ENCODE data around the gene KLRC3.
"Not testable (repeated sequence)": the region's sequence is repeated elsewhere in the genome, so short reads cannot be mapped to it uniquely, and the experiment has no call there.

The KLRC3 gene

GRCh38 chr12:10368206-10369171 is 51.9 kb downstream of the KLRC3 start:
- DNase-seq = no peak

- DNase-seq = not testable (repeated sequence)
These were observed 52.7 kb downstream of the KLRC3 start for GRCh38 chr12:10367714-10368113.

GRCh38 chr12:10366875-10367274 is 53.5 kb downstream of the KLRC3 start:
- DNase-seq = peak; percentile 47 to 92

GRCh38 chr12:10365696-10366405 is 54.5 kb downstream of the KLRC3 start:
- peak in 1 of 2 experiments; percentile 34 for DNase-seq

GRCh38 chr12:10364815-10365622 is 55.4 kb downstream of the KLRC3 start:
- DNase-seq = peak; percentile 43 to 86

- DNase-seq = peak in 1 of 2 experiments; percentile 58
These were observed 56.2 kb downstream of the KLRC3 start for GRCh38 chr12:10363914-10364814.

GRCh38 chr12:10363658-10363913 is 56.8 kb downstream of the KLRC3 start:
- no peak for DNase-seq

- DNase-seq = no peak
These were observed 57.4 kb downstream of the KLRC3 start for GRCh38 chr12:10362828-10363657.

- no peak for DNase-seq
These were observed 58.1 kb downstream of the KLRC3 start for GRCh38 chr12:10362325-10362724.

Data from SW 1271 (cell line).